K562 (cell line): ENCODE results near the gene MICAL2. TPM values are rescaled to one million over a fixed set of nuclear protein-coding genes. Genes with fewer than 3 reads are reported as not detected.

Experiments
- ATAC-seq: fragments of 200-7000 bp; cut with Tn5 transposase; 3 replicates; pipeline ENCODE4 v1.9.1; 2020; ENCODE audit warnings: moderate library complexity
- BruUV-seq: library from RNA; stranded (reverse); fragments of 400-500 nt; replicated peaks from 2 replicates; lab custom pipeline; 2021; lab: Mats Ljungman, UMichigan
- CTCF ChIA-PET: fragments of 300-600 bp; formaldehyde crosslinking; extraction: SDS; loops from one replicate; lab custom pipeline; 2021; ENCODE audit warnings: low intra/inter-chr PET ratio; lab: Yijun Ruan, JAX
- POLR2A ChIA-PET: fragments of 300-600, 350-650 bp; sonication (Branson Sonifier 250); formaldehyde crosslinking; extraction: SDS; loops from one replicate; lab custom pipeline; 2021; ENCODE audit warnings: antibody characterized with exemption, inconsistent platforms; lab: Yijun Ruan, JAX
- DNase-seq, 4 experiments: peaks; one replicate each; pipeline versions ENCODE4 v3.0.0 to v3.0.0-alpha.2; 2011 to 2018; ENCODE audit warnings: low spot score in 3 of 4, mixed read lengths in 3 of 4; ENCODE audit errors: extremely low read depth in 1 of 4
- FAIRE-seq: peaks from 2 replicates; lab custom pipeline; 2011; peaks lifted over from hg19 to GRCh38; lab: Jason Lieb, UNC
- H2AFZ ChIP-seq: 2 replicates; pipeline ENCODE4 v1.6.0; 2011; ENCODE audit warnings: low read depth, low read length, control low read depth, inconsistent platforms
- H3K27ac ChIP-seq: fragments of 200-600 bp; 3 replicates; pipeline ENCODE4 v1.8.0; 2011; ENCODE audit warnings: low read depth, mild to moderate bottlenecking, control low read depth, inconsistent platforms, low read length, moderate library complexity, mixed read lengths; ENCODE audit errors: extremely low read depth
- H3K27me3 ChIP-seq, 2 experiments: fragments of 300-600 bp in 1 of 2; 2 replicates in 1 of 2; 3 replicates in 1 of 2; pipeline versions ENCODE4 v1.6.0 to v1.8.0; 2011; ENCODE audit warnings: inconsistent platforms in 2 of 2, low read length in 2 of 2, mild to moderate bottlenecking in 1 of 2, mixed read lengths in 1 of 2, moderate library complexity in 1 of 2; ENCODE audit not compliant: control insufficient read depth in 2 of 2, insufficient read depth in 2 of 2
- H3K36me3 ChIP-seq: fragments of 300-600 bp; 3 replicates; pipeline ENCODE4 v1.8.0; 2011; ENCODE audit warnings: mild to moderate bottlenecking, low read length, inconsistent platforms; ENCODE audit not compliant: control insufficient read depth, insufficient read depth
- H3K4me1 ChIP-seq, 2 experiments: fragments of 200-600 bp in 1 of 2; replicated peaks in 1 of 2; 2 replicates in 1 of 2; 3 replicates in 1 of 2; pipeline versions ENCODE4 v1.5.1 to v1.8.0; 2011; ENCODE audit warnings: inconsistent platforms in 2 of 2, low read length in 2 of 2, mild to moderate bottlenecking in 1 of 2, mixed read lengths in 1 of 2, moderate library complexity in 1 of 2; ENCODE audit not compliant: control insufficient read depth in 2 of 2, insufficient read depth in 2 of 2
- H3K4me2 ChIP-seq: 2 replicates; pipeline ENCODE4 v1.6.1; 2011; ENCODE audit warnings: low read length, control low read depth, inconsistent platforms, mixed read lengths; ENCODE audit not compliant: insufficient read depth
- H3K4me3 ChIP-seq: fragments of 200-600 bp; sonication (generic), shearing (Covaris generic); 2 replicates; pipeline ENCODE4 v1.5.1; 2016; ENCODE audit warnings: control low read depth, inconsistent platforms
- H3K79me2 ChIP-seq: fragments of 200-600 bp; 3 replicates; pipeline ENCODE4 v1.8.0; 2011; ENCODE audit warnings: low read length, inconsistent platforms; ENCODE audit not compliant: control insufficient read depth, insufficient read depth
- H3K9ac ChIP-seq, 2 experiments: 2 replicates each; pipeline versions ENCODE4 v1.6.0 to v1.6.1; 2011; ENCODE audit warnings: low read depth in 2 of 2, low read length in 2 of 2, control low read depth in 1 of 2, inconsistent platforms in 1 of 2, mild to moderate bottlenecking in 1 of 2, mixed read lengths in 1 of 2; ENCODE audit not compliant: insufficient read depth in 1 of 2
- H3K9me1 ChIP-seq: one replicate; pipeline ENCODE4 v1.6.0; 2011; ENCODE audit warnings: inconsistent platforms, mild to moderate bottlenecking, low read length, moderate library complexity; ENCODE audit not compliant: control insufficient read depth, insufficient read depth
- H3K9me3 ChIP-seq: replicated peaks from 2 replicates; pipeline ENCODE4 v1.5.1; 2011; ENCODE audit warnings: low read depth, low read length, inconsistent platforms; ENCODE audit not compliant: control insufficient read depth, insufficient read depth
- H4K20me1 ChIP-seq: replicated peaks from 2 replicates; pipeline ENCODE4 v1.6.1; 2011; ENCODE audit warnings: low read length, inconsistent platforms, mixed read lengths; ENCODE audit not compliant: control insufficient read depth, insufficient read depth
- BACH1 ChIP-seq: fragments of 200-800 bp; sonication (Bioruptor generic); IDR thresholded peaks from 2 replicates; pipeline ENCODE4 v1.6.1; 2016; ENCODE audit warnings: missing genetic modification characterization, missing compliant biosample characterization
- CREB1 ChIP-seq, 2 experiments: sonication (generic) in 1 of 2; formaldehyde crosslinking in 1 of 2; IDR thresholded peaks; 2 replicates each; pipeline versions ENCODE4 v1.6.1 to v1.8.0; 2012 to 2022; ENCODE audit warnings: inconsistent platforms in 1 of 2, mild to moderate bottlenecking in 1 of 2, missing genetic modification reagents in 1 of 2, moderate library complexity in 1 of 2
- GTF3C2 ChIP-seq: IDR thresholded peaks from 3 replicates; pipeline ENCODE4 v1.6.1; 2011; ENCODE audit warnings: borderline replicate concordance, mild to moderate bottlenecking, moderate library complexity; ENCODE audit not compliant: insufficient read length; ENCODE audit errors: extremely low read depth
- JUNB ChIP-seq: fragments of 450-650 bp; formaldehyde crosslinking; conservative IDR thresholded peaks from 2 replicates; pipeline ENCODE4 v1.4.0; 2020; ENCODE audit warnings: mild to moderate bottlenecking
- L3MBTL2 ChIP-seq: fragments of 450-650 bp; IDR thresholded peaks from 2 replicates; pipeline ENCODE4 v1.6.1; 2016; ENCODE audit warnings: mild to moderate bottlenecking, moderate library complexity
- RBM15 ChIP-seq: fragments of 200-400 bp; formaldehyde crosslinking; IDR thresholded peaks from 2 replicates; pipeline ENCODE4 v1.6.1; 2018; ENCODE audit warnings: mild to moderate bottlenecking, low read length, moderate library complexity; ENCODE audit not compliant: insufficient read depth
- RNF2 ChIP-seq: sonication (generic); IDR thresholded peaks from 2 replicates; pipeline ENCODE4 v1.6.1; 2016
- TARDBP ChIP-seq: fragments of 450-650 bp; IDR thresholded peaks from 2 replicates; pipeline ENCODE4 v1.6.1; 2016
- ZFP1 ChIP-seq: fragments of 450-650 bp; formaldehyde crosslinking; IDR thresholded peaks from 2 replicates; pipeline ENCODE4 v1.4.0; 2020; ENCODE audit warnings: mild to moderate bottlenecking, mixed read lengths
- ZFP30 ChIP-seq: fragments of 250-450 bp; sonication (Bioruptor Pico); IDR thresholded peaks from 2 replicates; pipeline ENCODE4 v1.8.0; 2022; ENCODE audit warnings: moderate library complexity, mild to moderate bottlenecking, inconsistent platforms, borderline replicate concordance
- ZNF778 ChIP-seq: fragments of 450-650 bp; formaldehyde crosslinking; IDR thresholded peaks from 2 replicates; pipeline ENCODE4 v1.4.0; 2020; ENCODE audit warnings: mild to moderate bottlenecking, moderate library complexity
- WGBS: fragments of 100-300 bp; shearing (Covaris generic); methylation state at CpG from one replicate; pipeline ENCODE4 v1.1.6; 2016; ENCODE audit warnings: low coverage, mixed read lengths; ENCODE audit not compliant: insufficient coverage; ENCODE audit errors: missing lambda C conversion rate; 5-methylcytosine and 5-hydroxymethylcytosine counted together
- in situ Hi-C: fragments of 300-500 bp; cut with MboI; formaldehyde crosslinking; loops from 4 replicates; pipeline ENCODE4 v1.15.0; 2018; ENCODE audit warnings: inconsistent platforms, mixed read lengths
- intact Hi-C: fragments of 100-400 bp; cut with micrococcal nuclease; formaldehyde crosslinking; loops from 2 replicates; pipeline ENCODE4 v1.14.2; 2022
- polyA plus RNA-seq, 8 experiments: library from polyadenylated mRNA; depleted of rRNA in 4 of 8; stranded (reverse) in 5 of 8; unstranded in 3 of 8; fragments of >200 nt; fragmentation: Nextera tagmentation in 2 of 8; fragmentation: Illumina TruSeq in 1 of 8; extraction: Ambion mirVana in 2 of 8; extraction: Trizol in 1 of 8; gene quantifications; 2 replicates each; pipeline versions ENCODE4 v1.2.1 to v1.2.3, GENCODE V29; 2011 to 2014; ENCODE audit warnings: inconsistent platforms in 1 of 8, missing spikeins in 1 of 8
- total RNA-seq, 7 experiments: library from RNA; depleted of rRNA in 6 of 7; stranded (reverse); fragments of >200 nt in 6 of 7; fragmentation: Illumina TruSeq in 2 of 7; extraction: Trizol in 2 of 7; gene quantifications; 2 replicates each; pipeline versions ENCODE4 v1.2.1 to v1.2.3, GENCODE V29; 2011 to 2021; ENCODE audit warnings: low replicate concordance in 1 of 7
- TF ChIP-seq, protein P1 (sequence below): fragments of 450-650 bp; IDR thresholded peaks from 2 replicates; pipeline ENCODE4 v1.6.1; 2017; ENCODE audit warnings: antibody characterized with exemption, mild to moderate bottlenecking

Gene MICAL2
- total and polyA plus RNA-seq, 9 of the 15 experiments (the other 6 are each of a cell fraction or from before 2014, with no cell fraction given): 4.7 to 64.2 (median 33.6) TPM

GRCh38 chr11:12157241-12157661 is 46.9 kb downstream of the MICAL2 start (continued):
- TF ChIP-seq, protein P1, sequence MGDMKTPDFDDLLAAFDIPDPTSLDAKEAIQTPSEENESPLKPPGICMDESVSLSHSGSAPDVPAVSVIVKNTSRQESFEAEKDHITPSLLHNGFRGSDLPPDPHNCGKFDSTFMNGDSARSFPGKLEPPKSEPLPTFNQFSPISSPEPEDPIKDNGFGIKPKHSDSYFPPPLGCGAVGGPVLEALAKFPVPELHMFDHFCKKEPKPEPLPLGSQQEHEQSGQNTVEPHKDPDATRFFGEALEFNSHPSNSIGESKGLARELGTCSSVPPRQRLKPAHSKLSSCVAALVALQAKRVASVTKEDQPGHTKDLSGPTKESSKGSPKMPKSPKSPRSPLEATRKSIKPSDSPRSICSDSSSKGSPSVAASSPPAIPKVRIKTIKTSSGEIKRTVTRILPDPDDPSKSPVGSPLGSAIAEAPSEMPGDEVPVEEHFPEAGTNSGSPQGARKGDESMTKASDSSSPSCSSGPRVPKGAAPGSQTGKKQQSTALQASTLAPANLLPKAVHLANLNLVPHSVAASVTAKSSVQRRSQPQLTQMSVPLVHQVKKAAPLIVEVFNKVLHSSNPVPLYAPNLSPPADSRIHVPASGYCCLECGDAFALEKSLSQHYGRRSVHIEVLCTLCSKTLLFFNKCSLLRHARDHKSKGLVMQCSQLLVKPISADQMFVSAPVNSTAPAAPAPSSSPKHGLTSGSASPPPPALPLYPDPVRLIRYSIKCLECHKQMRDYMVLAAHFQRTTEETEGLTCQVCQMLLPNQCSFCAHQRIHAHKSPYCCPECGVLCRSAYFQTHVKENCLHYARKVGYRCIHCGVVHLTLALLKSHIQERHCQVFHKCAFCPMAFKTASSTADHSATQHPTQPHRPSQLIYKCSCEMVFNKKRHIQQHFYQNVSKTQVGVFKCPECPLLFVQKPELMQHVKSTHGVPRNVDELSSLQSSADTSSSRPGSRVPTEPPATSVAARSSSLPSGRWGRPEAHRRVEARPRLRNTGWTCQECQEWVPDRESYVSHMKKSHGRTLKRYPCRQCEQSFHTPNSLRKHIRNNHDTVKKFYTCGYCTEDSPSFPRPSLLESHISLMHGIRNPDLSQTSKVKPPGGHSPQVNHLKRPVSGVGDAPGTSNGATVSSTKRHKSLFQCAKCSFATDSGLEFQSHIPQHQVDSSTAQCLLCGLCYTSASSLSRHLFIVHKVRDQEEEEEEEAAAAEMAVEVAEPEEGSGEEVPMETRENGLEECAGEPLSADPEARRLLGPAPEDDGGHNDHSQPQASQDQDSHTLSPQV: no peak

GRCh38 chr11:12158909-12159308 is 48.5 kb downstream of the MICAL2 start:
- no peak for ATAC-seq
- no TSS peak for BruUV-seq
- Histone ChIP-seq H3K9me1 (no peaks in the 10 kb centered on the region), H3K4me3 (no peak overlapping the region), H3K27ac (no peak overlapping the region), H3K79me2 (no peaks in the 10 kb centered on the region), H2AFZ (no peak overlapping the region), H3K4me2 (peak overlapping the region; percentile 10; the same call in 1 of the 2 replicates), H3K27me3 (no peaks in the 10 kb centered on the region), H4K20me1 (no peaks in the 10 kb centered on the region), H3K36me3 (peaks cover 27% of the 10 kb centered on the region; the same call in 2 of the 3 replicates), H3K4me1 (peaks cover 39 to 51% of the 10 kb centered on the region in 2 experiments), H3K9me3 (no peaks in the 10 kb centered on the region), H3K9ac (peak overlapping the region in 1 of 2 experiments; percentile 75; a peak in 1 of 4 replicates)
- intact Hi-C loops (loop anchor here (5.0 kb wide), 1 partner anchor 78 kb away; no protein-coding TSS in a partner anchor), in situ Hi-C loops (no loop called here)
- CTCF ChIA-PET: no interaction called here
- WGBS: 22% methylated on average over 7 of the region's 7 CpGs
- DNase-seq: peak in 2 of 4 experiments; percentile 61 to 65
- POLR2A ChIA-PET: interaction anchor here (0.8 to 1.9 kb wide), 7 partner anchors 9 to 43 kb away, joined by 3 to 7 read pairs (median 3); no protein-coding TSS in a partner anchor
- FAIRE-seq: no peak
- TF ChIP-seq RBM15 (no peak), TARDBP (no peak), CREB1 (IDR thresholded peaks at IDR 0.05) (no peak), CREB1 (CRISPR knock-in tag; IDR thresholded peaks at IDR 0.05) (no peak), JUNB (no peak), L3MBTL2 (peak; percentile 32; the same call in 1 of the 2 replicates), RNF2 (peak; percentile 30; the same call in 1 of the 2 replicates), ZFP1 (no peak), ZNF778 (CRISPR knock-in tag) (no peak), BACH1 (tag) (no peak), ZFP30 (CRISPR knock-in tag) (no peak), GTF3C2 (no peak)
